GM19240 (cell line): ENCODE data around the gene DUSP1.

Source experiments
- DNase-seq: peaks from one replicate; pipeline ENCODE4 v3.0.0; 2011; ENCODE audit warnings: low spot score; ENCODE audit not compliant: insufficient read length

The DUSP1 gene

DNA sequence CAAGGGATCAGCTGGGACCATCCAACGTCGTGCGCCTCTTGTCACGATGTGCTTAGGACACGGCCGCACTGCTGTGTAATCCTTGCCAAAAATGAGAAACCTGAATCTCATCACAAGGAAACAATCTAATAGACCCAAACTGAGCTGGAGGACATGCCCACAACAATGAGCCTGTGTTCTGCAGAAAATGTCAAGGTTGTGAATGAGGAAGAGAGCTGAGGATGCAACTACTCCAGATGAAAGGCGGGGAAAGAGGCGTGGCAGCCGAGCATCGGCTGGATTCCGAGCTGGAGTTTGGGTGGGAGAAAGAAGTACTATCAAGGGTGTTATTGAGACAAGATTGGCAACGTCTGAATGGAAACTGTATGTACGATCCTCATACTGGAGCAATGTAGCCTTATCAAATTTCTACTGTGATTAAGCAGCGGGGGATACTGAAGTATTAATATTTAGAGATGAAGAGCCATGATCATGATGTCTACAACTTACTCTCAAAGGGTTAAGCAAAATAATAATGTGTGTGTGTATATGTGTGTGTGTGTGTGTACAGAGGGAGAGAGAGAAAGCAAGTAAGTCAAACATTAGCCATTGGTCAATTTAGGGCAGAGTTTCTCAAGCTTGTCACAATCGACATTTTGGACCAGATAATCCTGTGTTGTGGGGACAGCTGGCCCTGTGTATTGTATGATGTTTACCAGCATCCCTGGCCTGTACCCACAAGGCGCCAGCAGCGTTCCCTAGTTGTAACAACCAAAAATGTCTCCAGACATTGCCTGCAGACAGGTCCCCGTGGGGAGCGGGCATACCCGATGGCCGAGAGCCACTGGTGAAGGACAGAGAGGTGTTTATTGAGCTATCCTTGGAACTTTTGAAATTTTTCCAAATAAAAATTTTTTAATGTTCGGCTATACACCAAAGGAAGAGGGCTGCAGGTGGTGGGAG lies 46.5 kb downstream of the DUSP1 start:
- no peak for DNase-seq

GRCh38 chr5:172723508-172723907 lies 47.5 kb downstream of the DUSP1 start:
- DNase-seq, result no peak

DNA sequence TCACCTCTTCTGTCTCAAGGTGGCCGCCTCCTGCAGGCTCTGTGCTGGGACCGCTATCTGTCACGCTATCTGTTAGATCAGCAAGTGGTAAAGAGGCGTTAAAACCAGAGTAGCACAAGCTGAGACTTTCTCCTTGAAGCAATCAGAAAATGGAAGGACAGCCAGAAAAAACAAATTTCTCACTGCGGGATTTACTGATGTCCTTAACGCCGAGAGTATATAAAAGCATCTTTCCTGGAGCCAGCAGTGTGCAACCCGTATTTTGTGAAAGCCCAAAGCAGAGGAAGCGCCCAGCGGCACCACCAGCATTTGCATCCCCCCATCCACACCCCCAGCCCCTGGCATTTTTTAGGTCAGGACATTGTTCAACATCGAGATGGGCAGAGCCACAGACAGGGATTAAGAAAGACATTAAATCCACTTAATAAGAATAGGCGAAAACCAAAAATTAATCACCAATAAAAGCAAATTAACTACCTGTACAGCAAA lies 48.6 kb downstream of the DUSP1 start:
- no peak for DNase-seq

- DNase-seq, result no peak
These were observed 49.3 kb downstream of the DUSP1 start for GRCh38 chr5:172721455-172722326.

DNA sequence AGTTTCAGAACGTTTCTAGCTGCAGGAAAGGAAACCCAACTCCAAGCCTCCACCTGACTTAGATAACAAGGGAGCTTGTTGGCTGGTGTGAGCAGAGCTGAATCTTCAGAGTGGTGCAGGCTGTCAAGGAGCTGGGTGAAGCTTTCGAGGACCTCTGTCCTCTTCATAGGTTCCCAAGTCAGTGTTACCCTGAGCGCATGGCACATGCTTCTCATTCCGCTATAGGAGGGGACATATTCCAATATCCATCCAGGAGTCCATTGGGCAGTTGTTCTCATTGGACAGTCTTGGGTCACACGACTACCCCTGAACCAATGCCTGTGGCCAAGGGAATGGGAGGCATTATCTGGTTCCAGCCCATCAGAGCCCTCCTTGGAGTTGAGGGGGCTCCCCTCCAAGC lies 50.3 kb downstream of the DUSP1 start:
- no peak for DNase-seq

- no peak for DNase-seq
These were observed 51.8 kb downstream of the DUSP1 start for GRCh38 chr5:172719211-172719610.

GRCh38 chr5:172718527-172719114 lies 52.4 kb downstream of the DUSP1 start:
- no peak for DNase-seq
